Body of pancreas (tissue), 4 donors: Measurements from ENCODE around the gene XPO6. TPM values are rescaled to one million over a fixed set of nuclear protein-coding genes. Genes with fewer than 3 reads are reported as not detected.
"Not testable (repeated sequence)": the region's sequence is repeated elsewhere in the genome, so short reads cannot be mapped to it uniquely, and the experiment has no call there.

Source experiments
- ATAC-seq: fragments of 150-250 bp; one replicate; pipeline ENCODE4 v1.9.1; 2016
- DNase-seq, 4 donors: peaks; one replicate each; pipeline ENCODE4 v3.0.0-alpha.2; 2019
- H3K27ac ChIP-seq, 4 donors: fragments of 200-600 bp; sonication (generic); 1 replicate in 3 of 4; 2 replicates in 1 of 4; pipeline versions ENCODE4 v1.5.1 to v1.6.1; 2016 to 2019; ENCODE audit warnings: mild to moderate bottlenecking in 1 of 4, mixed read lengths in 1 of 4, moderate library complexity in 1 of 4
- H3K27me3 ChIP-seq, 2 donors: fragments of 200-600 bp; sonication (generic); one replicate each; pipeline ENCODE4 v1.6.0; 2016; ENCODE audit warnings: mild to moderate bottlenecking in 1 of 2
- H3K36me3 ChIP-seq, 2 donors: fragments of 200-600 bp; sonication (generic); replicated peaks in 1 of 2; 2 replicates each; pipeline ENCODE4 v1.5.1; 2016; ENCODE audit warnings: low read depth in 2 of 2; ENCODE audit not compliant: insufficient read depth in 1 of 2
- H3K4me1 ChIP-seq: fragments of 200-600 bp; sonication (generic); one replicate; pipeline ENCODE4 v1.6.0; 2016
- H3K4me3 ChIP-seq, 2 donors: fragments of 200-600 bp; sonication (generic); 1 replicate in 1 of 2; 2 replicates in 1 of 2; pipeline ENCODE4 v1.5.1; 2016 to 2019
- H3K9me3 ChIP-seq, 3 donors: fragments of 200-600 bp; sonication (generic); 1 replicate in 2 of 3; 2 replicates in 1 of 3; pipeline ENCODE4 v1.5.1; 2016
- POLR2A ChIP-seq, 3 donors: fragments of 450-650 bp; IDR thresholded peaks; one replicate each; pipeline ENCODE4 v1.6.1; 2016; ENCODE audit warnings: antibody characterized with exemption in 3 of 3, mild to moderate bottlenecking in 2 of 3
- WGBS, 2 donors: methylation state at CpG; one replicate each; pipeline ENCODE4 v1.1.5; 2017; 5-methylcytosine and 5-hydroxymethylcytosine counted together
- intact Hi-C: fragments of 100-400 bp; cut with DNase I; formaldehyde crosslinking; loops from one replicate; pipeline ENCODE4 v1.15.1; 2023
- total RNA-seq, 2 donors: library from RNA; depleted of rRNA; stranded (reverse); fragments of >200 nt; gene quantifications; one replicate each; pipeline ENCODE4 v1.1.0, GENCODE V29; 2016
- TF ChIP-seq, protein P1 (sequence below), 7 experiments: fragments of 450-650 bp in 4 of 7; fragments of 200-600 bp in 3 of 7; sonication (generic) in 3 of 7; IDR thresholded peaks; one replicate each; pipeline ENCODE4 v1.5.1; 2016 to 2019; ENCODE audit warnings: antibody characterized with exemption in 7 of 7

The XPO6 gene
- total RNA-seq, 2 donors from 2014 or later, result 54.7 to 103 TPM

GRCh38 chr16:28241924-28242323, 30.2 kb upstream of the XPO6 start:
- Histone ChIP-seq H3K27me3 (no peaks in the 10 kb centered on the region), H3K9me3 (no peaks in the 10 kb centered on the region), H3K27ac (no peak overlapping the region), H3K36me3 (no peaks in the 10 kb centered on the region), H3K4me3 (no peak overlapping the region), H3K4me1 (no peaks in the 10 kb centered on the region)
- WGBS, 2 donors, result 79 to 82% methylated on average over 2 to 6 of the region's 6 CpGs
- no peak for DNase-seq
- TF ChIP-seq, protein P1, sequence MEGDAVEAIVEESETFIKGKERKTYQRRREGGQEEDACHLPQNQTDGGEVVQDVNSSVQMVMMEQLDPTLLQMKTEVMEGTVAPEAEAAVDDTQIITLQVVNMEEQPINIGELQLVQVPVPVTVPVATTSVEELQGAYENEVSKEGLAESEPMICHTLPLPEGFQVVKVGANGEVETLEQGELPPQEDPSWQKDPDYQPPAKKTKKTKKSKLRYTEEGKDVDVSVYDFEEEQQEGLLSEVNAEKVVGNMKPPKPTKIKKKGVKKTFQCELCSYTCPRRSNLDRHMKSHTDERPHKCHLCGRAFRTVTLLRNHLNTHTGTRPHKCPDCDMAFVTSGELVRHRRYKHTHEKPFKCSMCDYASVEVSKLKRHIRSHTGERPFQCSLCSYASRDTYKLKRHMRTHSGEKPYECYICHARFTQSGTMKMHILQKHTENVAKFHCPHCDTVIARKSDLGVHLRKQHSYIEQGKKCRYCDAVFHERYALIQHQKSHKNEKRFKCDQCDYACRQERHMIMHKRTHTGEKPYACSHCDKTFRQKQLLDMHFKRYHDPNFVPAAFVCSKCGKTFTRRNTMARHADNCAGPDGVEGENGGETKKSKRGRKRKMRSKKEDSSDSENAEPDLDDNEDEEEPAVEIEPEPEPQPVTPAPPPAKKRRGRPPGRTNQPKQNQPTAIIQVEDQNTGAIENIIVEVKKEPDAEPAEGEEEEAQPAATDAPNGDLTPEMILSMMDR (IDR thresholded peaks at IDR 0.05), result no peak
- TF ChIP-seq POLR2A (IDR thresholded peaks at IDR 0.05), result no peak
- intact Hi-C loops, result no loop called here
- ATAC-seq, result no peak

- Histone ChIP-seq H3K27ac (no peak overlapping the region), H3K4me1 (no peaks in the 10 kb centered on the region), H3K9me3 (no peaks in the 10 kb centered on the region), H3K4me3 (no peak overlapping the region), H3K36me3 (no peaks in the 10 kb centered on the region), H3K27me3 (no peaks in the 10 kb centered on the region)
- intact Hi-C loops, result no loop called here
- no peak for DNase-seq
- ATAC-seq, result no peak
- TF ChIP-seq POLR2A (IDR thresholded peaks at IDR 0.05), result no peak
- TF ChIP-seq, protein P1 (IDR thresholded peaks at IDR 0.05), result no peak
- 94 to 97% methylated on average over 3 of the region's 3 CpGs for WGBS, 2 donors
Observed at GRCh38 chr16:28237754-28238357, 26.1 kb upstream of the XPO6 start.

DNA sequence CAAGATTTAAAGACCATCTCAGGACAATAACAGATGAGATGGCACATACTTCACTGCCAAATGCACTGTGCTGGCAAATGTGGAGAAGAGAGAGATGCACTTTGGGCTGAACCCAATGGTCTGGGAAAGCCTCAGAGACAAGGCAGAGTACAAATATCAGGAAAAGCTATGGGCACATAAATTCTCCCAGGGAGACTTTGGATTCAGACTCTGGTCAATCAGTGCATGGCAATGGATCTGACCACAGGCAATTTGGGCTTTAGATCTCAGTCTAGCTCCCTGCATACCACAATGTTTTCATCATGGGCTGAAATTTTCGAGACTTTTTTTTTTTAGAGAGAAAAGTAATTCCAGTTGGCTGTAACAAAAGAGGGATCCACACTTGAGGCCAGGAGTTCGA, 20.0 kb upstream of the XPO6 start:
- Histone ChIP-seq H3K4me1 (no peaks in the 10 kb centered on the region), H3K9me3 (no peaks in the 10 kb centered on the region), H3K36me3 (no peaks in the 10 kb centered on the region), H3K27ac (no peak overlapping the region), H3K4me3 (no peak overlapping the region), H3K27me3 (no peaks in the 10 kb centered on the region)
- intact Hi-C loops, result no loop called here
- TF ChIP-seq POLR2A (IDR thresholded peaks at IDR 0.05), result no peak
- TF ChIP-seq, protein P1 (IDR thresholded peaks at IDR 0.05), result no peak
- no peak for DNase-seq
- no peak for ATAC-seq
- WGBS, 2 donors, result 70 to 78% methylated on average over 2 of the region's 2 CpGs

GRCh38 chr16:28223909-28224308, 12.1 kb upstream of the XPO6 start:
- H3K27me3 ChIP-seq, H3K36me3 ChIP-seq, H3K27ac ChIP-seq, intact Hi-C loops, ATAC-seq, H3K4me3 ChIP-seq, DNase-seq, H3K9me3 ChIP-seq, H3K4me1 ChIP-seq: not testable (repeated sequence)
- WGBS, 2 donors, result 80 to 87% methylated on average over 1 to 3 of the region's 3 CpGs

DNA sequence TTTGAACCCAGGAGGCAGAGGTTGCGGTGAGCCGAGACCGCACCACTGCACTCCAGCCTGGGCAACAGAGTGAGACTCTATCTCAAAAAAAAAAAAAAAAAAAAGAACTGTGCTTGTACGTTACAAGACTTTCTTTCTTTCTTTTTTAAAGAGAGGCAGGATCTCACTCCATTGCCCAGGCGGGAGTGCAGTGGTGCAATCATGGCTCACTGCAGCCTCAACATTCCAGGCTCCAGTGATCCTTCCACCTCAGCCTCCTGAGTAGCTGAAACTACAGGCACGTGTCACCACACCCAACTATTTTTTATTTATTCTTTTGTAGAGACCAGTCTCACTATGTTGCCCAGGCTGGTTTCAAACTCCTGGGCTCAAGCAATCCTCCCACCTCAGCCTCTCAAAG, 8.0 kb upstream of the XPO6 start:
- intact Hi-C loops, DNase-seq, H3K36me3 ChIP-seq, H3K27ac ChIP-seq, H3K4me3 ChIP-seq, ATAC-seq, H3K4me1 ChIP-seq, H3K9me3 ChIP-seq, H3K27me3 ChIP-seq: not testable (repeated sequence)
- 72 to 85% methylated on average over 6 of the region's 6 CpGs for WGBS, 2 donors

- Histone ChIP-seq H3K4me1 (no peaks in the 10 kb centered on the region), H3K27me3 (no peaks in the 10 kb centered on the region), H3K27ac (no peak overlapping the region), H3K9me3 (no peaks in the 10 kb centered on the region), H3K36me3 (no peaks in the 10 kb centered on the region), H3K4me3 (no peak overlapping the region)
- ATAC-seq (no peak), DNase-seq (no peak)
- intact Hi-C loops, result no loop called here
- TF ChIP-seq, protein P1 (IDR thresholded peaks at IDR 0.05), result no peak
- no peak for TF ChIP-seq POLR2A (IDR thresholded peaks at IDR 0.05)
- WGBS, 2 donors, result 79 to 88% methylated on average over 5 of the region's 5 CpGs
Observed at GRCh38 chr16:28219282-28219681, 7.5 kb upstream of the XPO6 start.
